Measurements from ENCODE around the gene SETD4.
A peak's percentile ranks its signal among the peaks of the same experiment; 100 is the strongest.

SETD4 gene

GRCh38 chr21:36044056-36044455, 16.3 kb downstream of the SETD4 start:
- peak; percentile 69 for DNase-seq

- DNase-seq, result no peak
Observed at GRCh38 chr21:36041910-36042309, 18.4 kb downstream of the SETD4 start.

- no peak for DNase-seq
Observed at GRCh38 chr21:36040389-36040788, 19.9 kb downstream of the SETD4 start.

GRCh38 chr21:36039861-36040260, 20.5 kb downstream of the SETD4 start:
- no peak for DNase-seq

- no peak for DNase-seq
Observed at GRCh38 chr21:36038701-36039497, 21.4 kb downstream of the SETD4 start.

GRCh38 chr21:36035381-36035791, 24.9 kb downstream of the SETD4 start:
- DNase-seq, result no peak

- no peak for DNase-seq
Observed at GRCh38 chr21:36034211-36034913, 26.0 kb downstream of the SETD4 start.

- DNase-seq, result no peak
Observed at GRCh38 chr21:36032647-36033406, 27.5 kb downstream of the SETD4 start.

- DNase-seq, result no peak
Observed at GRCh38 chr21:36030581-36031189, 29.6 kb downstream of the SETD4 start.

GRCh38 chr21:36029309-36029708, 31.0 kb downstream of the SETD4 start:
- no peak for DNase-seq

GRCh38 chr21:36028127-36029069, 31.9 kb downstream of the SETD4 start:
- peak; percentile 73 for DNase-seq

GRCh38 chr21:36027347-36027746, 33.0 kb downstream of the SETD4 start:
- DNase-seq, result no peak

GRCh38 chr21:36024782-36025181, 35.5 kb downstream of the SETD4 start:
- DNase-seq, result no peak

GRCh38 chr21:36023092-36023480, 37.2 kb downstream of the SETD4 start:
- DNase-seq, result no peak

GRCh38 chr21:36022427-36023091, 37.8 kb downstream of the SETD4 start:
- DNase-seq, result no peak

GRCh38 chr21:36021251-36021837, 39.0 kb downstream of the SETD4 start:
- no peak for DNase-seq

GRCh38 chr21:36015045-36015444, 45.3 kb downstream of the SETD4 start:
- DNase-seq, result no peak

- DNase-seq, result no peak
Observed at GRCh38 chr21:36010801-36011200, 49.5 kb downstream of the SETD4 start.

- DNase-seq, result no peak
Observed at GRCh38 chr21:36008505-36008904, 51.8 kb downstream of the SETD4 start.

- DNase-seq, result no peak
Observed at GRCh38 chr21:36005879-36006400, 54.4 kb downstream of the SETD4 start.

GRCh38 chr21:36005018-36005417, 55.3 kb downstream of the SETD4 start:
- peak; percentile 90 for DNase-seq
